ENCODE results near the gene SH3D19.

The SH3D19 gene

GRCh38 chr4:151294833-151295496, 30.4 kb downstream of the SH3D19 start:
- TF ChIP-seq REST (IDR thresholded peaks at IDR 0.05; ENCODE audit: insufficient read depth in 1 of 2, low read depth in 2 of 2, low read length in 2 of 2), result no peak
- TF ChIP-seq SIN3A (IDR thresholded peaks at IDR 0.05; ENCODE audit: borderline replicate concordance, insufficient read depth, low read length), result no peak
- TF ChIP-seq FOXP2 (optimal IDR thresholded peaks at IDR 0.05; ENCODE audit: borderline replicate concordance, extremely low read depth, extremely low read length, insufficient read depth), result no peak
- no peak for TF ChIP-seq TAF1 (IDR thresholded peaks at IDR 0.05; ENCODE audit: borderline replicate concordance, insufficient read depth, low read length)
- no peak for TF ChIP-seq POLR2AphosphoS5 (IDR thresholded peaks at IDR 0.05; ENCODE audit: low read depth, low read length)

- TF ChIP-seq POLR2AphosphoS5 (IDR thresholded peaks at IDR 0.05; ENCODE audit: low read depth, low read length) (no peak), FOXP2 (optimal IDR thresholded peaks at IDR 0.05; ENCODE audit: borderline replicate concordance, extremely low read depth, extremely low read length, insufficient read depth) (no peak), SIN3A (IDR thresholded peaks at IDR 0.05; ENCODE audit: borderline replicate concordance, insufficient read depth, low read length) (no peak), REST (IDR thresholded peaks at IDR 0.05; ENCODE audit: insufficient read depth in 1 of 2, low read depth in 2 of 2, low read length in 2 of 2) (no peak), TAF1 (IDR thresholded peaks at IDR 0.05; ENCODE audit: borderline replicate concordance, insufficient read depth, low read length) (no peak)
Measured at GRCh38 chr4:151292038-151292437, 33.4 kb downstream of the SH3D19 start.

- TF ChIP-seq SIN3A (IDR thresholded peaks at IDR 0.05; ENCODE audit: borderline replicate concordance, insufficient read depth, low read length) (no peak), REST (IDR thresholded peaks at IDR 0.05; ENCODE audit: insufficient read depth in 1 of 2, low read depth in 2 of 2, low read length in 2 of 2) (no peak), TAF1 (IDR thresholded peaks at IDR 0.05; ENCODE audit: borderline replicate concordance, insufficient read depth, low read length) (no peak), FOXP2 (optimal IDR thresholded peaks at IDR 0.05; ENCODE audit: borderline replicate concordance, extremely low read depth, extremely low read length, insufficient read depth) (no peak), POLR2AphosphoS5 (IDR thresholded peaks at IDR 0.05; ENCODE audit: low read depth, low read length) (no peak)
Measured at GRCh38 chr4:151291485-151291884, 33.9 kb downstream of the SH3D19 start.

- TF ChIP-seq SIN3A (IDR thresholded peaks at IDR 0.05; ENCODE audit: borderline replicate concordance, insufficient read depth, low read length) (no peak), POLR2AphosphoS5 (IDR thresholded peaks at IDR 0.05; ENCODE audit: low read depth, low read length) (no peak), REST (IDR thresholded peaks at IDR 0.05; ENCODE audit: insufficient read depth in 1 of 2, low read depth in 2 of 2, low read length in 2 of 2) (no peak), FOXP2 (optimal IDR thresholded peaks at IDR 0.05; ENCODE audit: borderline replicate concordance, extremely low read depth, extremely low read length, insufficient read depth) (no peak), TAF1 (IDR thresholded peaks at IDR 0.05; ENCODE audit: borderline replicate concordance, insufficient read depth, low read length) (no peak)
Measured at GRCh38 chr4:151287409-151287808, 38.0 kb downstream of the SH3D19 start.

All from PFSK-1 (cell line).